ENCODE data around the gene MPPED2.

DNA sequence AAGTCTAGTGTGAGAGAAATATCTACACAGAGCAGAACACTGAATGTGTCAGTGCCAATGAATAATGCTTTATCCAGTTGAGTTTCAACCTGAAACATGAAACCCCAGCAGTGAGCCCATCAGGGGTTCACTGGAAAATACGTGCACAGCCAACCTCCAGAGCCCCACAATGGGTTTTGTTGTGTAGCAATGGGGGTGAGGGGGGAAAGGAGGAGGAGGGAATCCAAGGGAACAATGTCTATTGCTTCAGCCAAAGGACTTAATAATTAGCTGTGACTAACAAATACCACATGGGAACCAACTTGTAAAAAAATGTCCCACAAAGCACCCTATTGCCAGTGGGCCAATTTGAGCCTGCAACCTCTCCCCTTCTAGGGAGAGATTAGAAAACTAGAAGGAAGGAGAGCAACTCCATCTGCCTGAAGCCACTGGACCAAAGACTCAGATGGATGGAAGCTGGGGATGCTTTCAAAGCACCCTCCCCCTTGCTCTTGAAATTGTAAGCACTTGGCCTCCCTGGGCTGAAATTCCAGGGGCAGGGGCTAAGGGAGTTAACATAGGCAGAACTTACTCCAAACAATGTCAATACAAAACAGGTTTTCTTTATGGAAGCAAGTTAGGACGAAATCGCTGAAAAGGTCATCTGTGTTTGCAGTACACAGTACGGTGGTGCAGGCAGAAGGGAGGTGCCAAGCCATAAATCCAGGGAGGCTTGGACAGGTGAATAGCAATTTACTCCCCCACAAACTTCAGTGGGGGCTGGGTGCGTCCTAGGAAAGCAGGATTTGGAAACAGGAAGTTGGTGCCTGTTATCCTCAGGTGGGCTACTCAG is 163.5 kb downstream of the MPPED2 start:
- TF ChIP-seq, protein P1, sequence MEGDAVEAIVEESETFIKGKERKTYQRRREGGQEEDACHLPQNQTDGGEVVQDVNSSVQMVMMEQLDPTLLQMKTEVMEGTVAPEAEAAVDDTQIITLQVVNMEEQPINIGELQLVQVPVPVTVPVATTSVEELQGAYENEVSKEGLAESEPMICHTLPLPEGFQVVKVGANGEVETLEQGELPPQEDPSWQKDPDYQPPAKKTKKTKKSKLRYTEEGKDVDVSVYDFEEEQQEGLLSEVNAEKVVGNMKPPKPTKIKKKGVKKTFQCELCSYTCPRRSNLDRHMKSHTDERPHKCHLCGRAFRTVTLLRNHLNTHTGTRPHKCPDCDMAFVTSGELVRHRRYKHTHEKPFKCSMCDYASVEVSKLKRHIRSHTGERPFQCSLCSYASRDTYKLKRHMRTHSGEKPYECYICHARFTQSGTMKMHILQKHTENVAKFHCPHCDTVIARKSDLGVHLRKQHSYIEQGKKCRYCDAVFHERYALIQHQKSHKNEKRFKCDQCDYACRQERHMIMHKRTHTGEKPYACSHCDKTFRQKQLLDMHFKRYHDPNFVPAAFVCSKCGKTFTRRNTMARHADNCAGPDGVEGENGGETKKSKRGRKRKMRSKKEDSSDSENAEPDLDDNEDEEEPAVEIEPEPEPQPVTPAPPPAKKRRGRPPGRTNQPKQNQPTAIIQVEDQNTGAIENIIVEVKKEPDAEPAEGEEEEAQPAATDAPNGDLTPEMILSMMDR (IDR thresholded peaks at IDR 0.05; ENCODE audit: low read depth, low read length): no peak
- TF ChIP-seq EZH2phosphoT487 (IDR thresholded peaks at IDR 0.05; ENCODE audit: low read depth): no peak

Data from OCI-LY3 (cell line).